HUES64 (cell line): ENCODE data around the gene CCDC179.

Experiments used
- H3K27ac ChIP-seq: 2 replicates; pipeline ENCODE4 v1.7.0; 2013; ENCODE audit warnings: low read depth, low read length, inconsistent platforms
- H3K27me3 ChIP-seq: 2 replicates; pipeline ENCODE4 v1.6.1; 2013; ENCODE audit warnings: mild to moderate bottlenecking, low read length; ENCODE audit not compliant: insufficient read depth
- H3K36me3 ChIP-seq: 2 replicates; pipeline ENCODE4 v1.6.1; 2013; ENCODE audit warnings: mild to moderate bottlenecking, low read length; ENCODE audit not compliant: insufficient read depth
- H3K4me1 ChIP-seq: 2 replicates; pipeline ENCODE4 v1.6.1; 2013; ENCODE audit warnings: mild to moderate bottlenecking, low read length, moderate library complexity; ENCODE audit not compliant: insufficient read depth
- H3K4me3 ChIP-seq: 2 replicates; pipeline ENCODE4 v1.5.1; 2013; ENCODE audit warnings: mild to moderate bottlenecking, low read length, moderate library complexity
- H3K9ac ChIP-seq: 2 replicates; pipeline ENCODE4 v1.6.1; 2013; ENCODE audit warnings: mild to moderate bottlenecking, low read depth, low read length
- H3K9me3 ChIP-seq: 2 replicates; pipeline ENCODE4 v1.6.1; 2013; ENCODE audit warnings: low read depth, low read length; ENCODE audit not compliant: insufficient read depth
- WGBS: fragments of 150-250, 120-280 bp; methylation state at CpG from one replicate; pipeline ENCODE4 v1.1.7; 2013; ENCODE audit warnings: missing lambda C conversion rate; 5-methylcytosine and 5-hydroxymethylcytosine counted together

CCDC179 gene

DNA sequence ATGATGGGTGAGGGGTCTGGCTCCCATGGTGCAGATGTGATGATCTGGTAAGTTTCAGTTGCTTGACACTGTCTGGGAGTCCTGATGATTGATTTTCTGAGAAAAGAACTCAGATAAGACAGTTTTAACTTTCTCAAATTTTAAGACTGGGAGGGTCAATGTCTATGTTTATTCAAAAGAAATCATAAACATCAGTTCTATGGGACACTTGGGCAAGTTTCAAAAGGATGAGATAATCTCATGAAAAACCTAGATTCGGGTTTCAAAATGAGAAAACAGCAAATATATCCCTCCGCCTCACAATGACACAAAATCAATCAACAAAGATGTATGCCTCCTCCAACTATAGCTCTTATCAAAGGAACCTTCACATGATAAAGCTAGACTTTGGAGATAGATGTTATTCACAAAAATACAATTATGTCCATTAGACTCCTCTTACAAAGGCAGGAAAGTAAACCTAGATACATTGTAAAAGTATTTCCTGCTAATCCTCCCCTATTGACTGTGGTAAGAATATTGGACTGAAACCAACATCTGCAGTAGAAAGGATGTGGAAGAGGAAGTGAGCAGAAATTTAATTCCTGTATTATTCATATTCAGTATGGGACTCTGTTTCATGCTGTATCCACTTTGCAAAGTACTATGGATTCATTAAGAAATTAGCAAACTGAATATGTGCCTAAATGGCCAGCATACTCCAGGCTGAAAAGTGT, 52.3 kb downstream of the CCDC179 start:
- H3K27ac ChIP-seq, result no peak overlapping the region
- peaks cover 5% of the 10 kb centered on the region for H3K9me3 ChIP-seq
- no peaks in the 10 kb centered on the region for H3K27me3 ChIP-seq
- no peak overlapping the region for H3K4me3 ChIP-seq
- peaks cover 3% of the 10 kb centered on the region; the same call in 1 of the 2 replicates for H3K4me1 ChIP-seq
- H3K9ac ChIP-seq, result no peak overlapping the region
- no peaks in the 10 kb centered on the region for H3K36me3 ChIP-seq
- WGBS, result 98% methylated on average over 2 of the region's 2 CpGs

DNA sequence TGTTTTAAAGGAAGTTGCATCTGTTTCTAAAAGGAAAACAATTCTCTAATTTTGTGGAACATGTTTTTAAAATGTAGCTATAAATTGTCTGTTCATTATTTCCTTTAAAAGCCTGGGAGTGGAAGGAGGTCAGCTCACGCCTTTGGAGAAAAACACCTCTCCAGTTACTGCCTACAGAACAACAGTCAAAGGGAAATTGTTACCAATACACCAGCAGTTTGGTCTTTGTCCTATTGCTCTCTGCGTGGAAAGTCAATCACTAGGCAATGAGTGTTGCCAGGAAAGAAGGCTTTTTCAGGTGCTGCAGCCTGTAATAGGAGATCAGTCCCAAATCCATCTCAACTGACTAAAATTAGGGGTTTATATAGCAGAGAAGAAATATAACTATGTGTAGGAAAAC, 52.9 kb downstream of the CCDC179 start:
- WGBS, result 94% methylated on average over 2 of the region's 2 CpGs
- Histone ChIP-seq H3K9ac (no peak overlapping the region), H3K36me3 (no peaks in the 10 kb centered on the region), H3K27ac (no peak overlapping the region), H3K4me3 (no peak overlapping the region), H3K27me3 (no peaks in the 10 kb centered on the region), H3K9me3 (peaks cover 5% of the 10 kb centered on the region), H3K4me1 (peaks cover 3% of the 10 kb centered on the region; the same call in 1 of the 2 replicates)

DNA sequence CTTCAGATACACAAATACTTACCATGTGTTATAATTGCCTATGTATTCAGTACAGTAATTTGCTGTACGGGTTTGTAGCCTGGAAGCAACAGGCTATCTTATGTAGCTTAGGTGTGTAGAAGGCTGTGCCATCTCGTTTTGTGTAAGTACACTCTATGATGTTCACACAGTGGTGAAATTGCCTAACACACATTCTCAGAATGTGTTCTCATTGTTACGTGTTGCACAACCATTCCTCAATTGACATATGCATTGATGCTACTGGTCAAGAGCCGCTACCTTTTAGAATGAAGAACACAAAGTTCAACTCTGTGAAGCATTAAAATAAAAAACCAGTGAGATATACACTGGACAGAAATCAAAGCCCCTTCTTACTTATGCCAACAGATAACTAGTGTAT, 57.4 kb downstream of the CCDC179 start:
- 94% methylated on average over 4 of the region's 4 CpGs for WGBS
- Histone ChIP-seq H3K27me3 (no peaks in the 10 kb centered on the region), H3K36me3 (no peaks in the 10 kb centered on the region), H3K4me3 (no peak overlapping the region), H3K27ac (no peak overlapping the region), H3K9me3 (no peaks in the 10 kb centered on the region), H3K4me1 (no peaks in the 10 kb centered on the region; the same call in 1 of the 2 replicates), H3K9ac (no peak overlapping the region)

DNA sequence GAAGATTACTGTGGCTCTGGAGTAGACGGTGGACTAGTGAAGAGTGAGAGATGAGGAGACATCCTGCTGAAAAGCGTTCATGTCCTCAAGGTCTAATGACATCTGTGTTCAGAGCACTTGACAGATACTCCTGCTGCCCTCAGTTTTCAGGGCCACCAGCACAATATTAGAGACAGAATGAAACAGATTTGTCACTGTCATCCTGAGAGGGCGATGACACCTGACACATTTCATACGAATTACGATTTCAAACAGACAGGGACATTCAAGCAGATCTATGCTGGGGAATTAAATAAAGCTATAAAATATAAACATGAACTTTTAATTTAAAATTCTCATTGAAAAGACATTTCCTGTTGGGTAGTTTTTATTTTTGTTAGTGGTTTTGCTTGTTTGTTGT, 59.8 kb downstream of the CCDC179 start:
- WGBS, result 95% methylated on average over 5 of the region's 5 CpGs
- no peaks in the 10 kb centered on the region; the same call in 1 of the 2 replicates for H3K4me1 ChIP-seq
- H3K36me3 ChIP-seq, result no peaks in the 10 kb centered on the region

DNA sequence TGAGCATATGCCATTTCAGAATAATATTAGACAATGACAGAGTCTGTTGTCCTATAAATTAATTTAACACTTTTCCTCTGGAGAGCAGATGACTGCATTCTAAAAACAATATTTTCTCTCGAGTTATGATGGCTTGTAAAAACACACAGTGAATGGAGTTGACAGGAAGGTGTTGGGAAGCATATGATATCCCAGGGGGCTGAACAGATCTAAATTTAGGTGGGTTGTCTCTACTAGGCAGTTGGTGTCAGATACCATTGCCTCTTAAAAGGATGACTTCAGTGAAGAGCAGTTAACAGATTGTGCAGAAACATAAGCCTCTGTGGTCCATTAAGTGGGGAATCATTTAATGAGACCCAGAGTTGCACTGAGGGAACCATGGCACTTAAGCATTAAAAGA, 61.4 kb downstream of the CCDC179 start:
- Histone ChIP-seq H3K4me3 (no peak overlapping the region), H3K9me3 (no peaks in the 10 kb centered on the region), H3K36me3 (no peaks in the 10 kb centered on the region), H3K27ac (no peak overlapping the region), H3K4me1 (no peaks in the 10 kb centered on the region), H3K27me3 (no peaks in the 10 kb centered on the region), H3K9ac (no peak overlapping the region)
- WGBS, result 90% methylated on average over 1 of the region's 1 CpG

More for the DNA sequence above, 59.8 kb downstream of the CCDC179 start:
- Histone ChIP-seq H3K4me3 (no peak overlapping the region), H3K9ac (no peak overlapping the region), H3K27ac (no peak overlapping the region), H3K9me3 (no peaks in the 10 kb centered on the region), H3K27me3 (no peaks in the 10 kb centered on the region)

DNA sequence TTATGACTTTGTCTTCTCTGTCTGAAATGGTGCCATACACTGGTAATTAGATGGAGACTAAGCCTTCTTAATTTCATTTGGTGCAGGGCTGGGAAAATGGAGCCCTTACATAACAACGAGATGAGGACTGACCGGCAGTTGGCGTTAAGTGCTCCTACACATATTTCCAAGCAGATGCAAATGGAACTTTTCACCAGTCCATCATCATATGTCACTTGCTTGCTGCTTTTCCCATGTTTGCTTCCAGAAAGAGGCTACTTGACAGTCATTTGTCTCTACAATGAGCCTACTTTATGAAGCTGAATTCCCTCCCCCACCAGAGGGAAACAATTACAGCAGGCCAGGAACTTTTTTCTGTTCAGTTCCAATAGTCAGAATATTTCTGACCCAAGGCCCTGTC, 63.2 kb downstream of the CCDC179 start:
- Histone ChIP-seq H3K9ac (no peak overlapping the region), H3K36me3 (no peaks in the 10 kb centered on the region), H3K4me1 (0 out of 2 replicates have a peak, but pooled peaks cover 5% of the 10 kb centered on the region), H3K27ac (no peak overlapping the region), H3K4me3 (no peak overlapping the region), H3K9me3 (no peaks in the 10 kb centered on the region), H3K27me3 (no peaks in the 10 kb centered on the region)
- WGBS, result 96% methylated on average over 3 of the region's 3 CpGs
